Upper lobe of left lung (tissue), 6 donors: ENCODE measurements around the gene GPR31. TPM values are rescaled to one million over a fixed set of nuclear protein-coding genes. Genes with fewer than 3 reads are reported as not detected.
"Not testable (repeated sequence)": the region's sequence is repeated elsewhere in the genome, so short reads cannot be mapped to it uniquely, and the experiment has no call there.

Source experiments
- ATAC-seq, 2 donors: fragments of 200-7000 bp; cut with Tn5 transposase; one replicate each; pipeline ENCODE4 v1.9.1; 2022; ENCODE audit warnings: mild to moderate bottlenecking in 2 of 2, moderate library complexity in 2 of 2; ENCODE audit not compliant: low FRiP score in 2 of 2
- DNase-seq, 2 donors: peaks; one replicate each; pipeline ENCODE4 v3.0.0-alpha.2; 2019 to 2020
- H3K27ac ChIP-seq, 4 donors: fragments of 200-600 bp; sonication (generic); one replicate each; pipeline ENCODE4 v1.5.1; 2016 to 2019
- H3K27me3 ChIP-seq, 4 donors: fragments of 200-600 bp; sonication (generic); one replicate each; pipeline ENCODE4 v1.5.1; 2017 to 2019
- H3K36me3 ChIP-seq, 4 donors: fragments of 200-600 bp; sonication (generic); one replicate each; pipeline ENCODE4 v1.5.1; 2016 to 2019
- H3K4me1 ChIP-seq, 4 donors: fragments of 200-600 bp; sonication (generic); one replicate each; pipeline ENCODE4 v1.5.1; 2018 to 2019
- H3K4me3 ChIP-seq, 4 donors: fragments of 200-600 bp; sonication (generic); one replicate each; pipeline ENCODE4 v1.5.1; 2017 to 2019; ENCODE audit warnings: mild to moderate bottlenecking in 2 of 4, moderate library complexity in 1 of 4
- H3K9me3 ChIP-seq, 4 donors: fragments of 200-600 bp; sonication (generic); one replicate each; pipeline ENCODE4 v1.5.1; 2018 to 2019
- CTCF ChIP-seq, 6 experiments: fragments of 450-650 bp in 4 of 6; fragments of 200-600 bp in 2 of 6; sonication (generic) in 2 of 6; IDR thresholded peaks; one replicate each; pipeline ENCODE4 v1.5.1; 2016 to 2019; ENCODE audit warnings: antibody characterized with exemption in 6 of 6
- WGBS, 2 donors: methylation state at CpG; one replicate each; pipeline ENCODE4 v1.1.5; 2017 to 2018; 5-methylcytosine and 5-hydroxymethylcytosine counted together
- total RNA-seq, 6 donors: library from RNA; depleted of rRNA in 4 of 6; stranded (reverse); fragments of >200 nt in 4 of 6; gene quantifications; one replicate each; pipeline versions ENCODE4 v1.1.0 to v1.2.1, GENCODE V29; 2016 to 2021
- donor health status: DM: no; HTN: no; CAD: no; lungs with moderate emphysema.
- donor health status: DM: no; HTN: yes; CAD: no; lungs with severe emphysema.

GPR31 gene
- total RNA-seq, 6 donors from 2014 or later, result not detected

- H3K27ac ChIP-seq, H3K4me3 ChIP-seq: not testable (repeated sequence)
Measured at GRCh38 chr6:167187275-167187674, 29.5 kb upstream of the GPR31 start.

GRCh38 chr6:167185101-167185500 lies 27.3 kb upstream of the GPR31 start:
- not testable (repeated sequence) for H3K4me3 ChIP-seq, H3K4me1 ChIP-seq, H3K27ac ChIP-seq, DNase-seq, H3K36me3 ChIP-seq, H3K9me3 ChIP-seq, ATAC-seq, H3K27me3 ChIP-seq
- 77% methylated on average over 3 of the region's 3 CpGs; no CpG with 5 or more reads in 1 of the 2 donors for WGBS, 2 donors

More at GRCh38 chr6:167187275-167187674, 29.5 kb upstream of the GPR31 start:
- H3K9me3 ChIP-seq, DNase-seq, H3K27me3 ChIP-seq, H3K36me3 ChIP-seq, H3K4me1 ChIP-seq, ATAC-seq: not testable (repeated sequence)
- 73 to 83% methylated on average over 4 to 8 of the region's 9 CpGs for WGBS, 2 donors

GRCh38 chr6:167182913-167183314 lies 25.1 kb upstream of the GPR31 start:
- TF ChIP-seq CTCF (IDR thresholded peaks at IDR 0.05), result peak in 4 of 6 experiments; percentile 17 to 39 (median 24)

GRCh38 chr6:167181351-167181750 lies 23.6 kb upstream of the GPR31 start:
- no CpG with 5 or more reads among the region's 6 CpGs for WGBS, 2 donors
- not testable (repeated sequence) for H3K9me3 ChIP-seq, H3K27me3 ChIP-seq, H3K4me1 ChIP-seq, ATAC-seq, H3K27ac ChIP-seq, H3K36me3 ChIP-seq, DNase-seq, H3K4me3 ChIP-seq

More at GRCh38 chr6:167182913-167183314, 25.1 kb upstream of the GPR31 start:
- not testable (repeated sequence) for H3K4me3 ChIP-seq, H3K36me3 ChIP-seq, H3K9me3 ChIP-seq, DNase-seq, H3K27ac ChIP-seq, H3K27me3 ChIP-seq, H3K4me1 ChIP-seq
- 10 to 13% methylated on average over 4 of the region's 8 CpGs for WGBS, 2 donors
- peak in 1 of 2 donors; percentile 69 for ATAC-seq

- 73 to 85% methylated on average over 4 to 6 of the region's 8 CpGs for WGBS, 2 donors
- not testable (repeated sequence) for DNase-seq
Measured at GRCh38 chr6:167180086-167180485, 22.3 kb upstream of the GPR31 start.

GRCh38 chr6:167178896-167179655 lies 21.3 kb upstream of the GPR31 start:
- H3K36me3 ChIP-seq, H3K27ac ChIP-seq, DNase-seq, H3K4me3 ChIP-seq, H3K9me3 ChIP-seq, H3K4me1 ChIP-seq, H3K27me3 ChIP-seq: not testable (repeated sequence)
- 81 to 85% methylated on average over 7 to 10 of the region's 31 CpGs for WGBS, 2 donors
- peak in 1 of 2 donors; percentile 23 for ATAC-seq

More at GRCh38 chr6:167180086-167180485, 22.3 kb upstream of the GPR31 start:
- not testable (repeated sequence) for H3K27ac ChIP-seq, H3K27me3 ChIP-seq, ATAC-seq, H3K9me3 ChIP-seq, H3K4me1 ChIP-seq, H3K36me3 ChIP-seq, H3K4me3 ChIP-seq

- 81% methylated on average over 11 of the region's 14 CpGs; no CpG with 5 or more reads in 1 of the 2 donors for WGBS, 2 donors
- not testable (repeated sequence) for ATAC-seq, H3K4me3 ChIP-seq, H3K27me3 ChIP-seq, H3K27ac ChIP-seq, H3K4me1 ChIP-seq, H3K36me3 ChIP-seq, H3K9me3 ChIP-seq
- DNase-seq, result peak in 1 of 2 donors; percentile 61
Measured at GRCh38 chr6:167177271-167177670, 19.5 kb upstream of the GPR31 start.

- H3K9me3 ChIP-seq, H3K27ac ChIP-seq, H3K27me3 ChIP-seq, ATAC-seq, H3K4me1 ChIP-seq, H3K36me3 ChIP-seq, H3K4me3 ChIP-seq: not testable (repeated sequence)
- WGBS, 2 donors, result 83 to 88% methylated on average over 8 to 13 of the region's 13 CpGs
- DNase-seq, result peak in 1 of 2 donors; percentile 62
Measured at GRCh38 chr6:167172011-167172410, 14.2 kb upstream of the GPR31 start.

- WGBS, 2 donors, result 83 to 94% methylated on average over 11 of the region's 11 CpGs
- not testable (repeated sequence) for H3K27ac ChIP-seq, ATAC-seq, H3K36me3 ChIP-seq, H3K9me3 ChIP-seq, DNase-seq, H3K4me3 ChIP-seq, H3K4me1 ChIP-seq, H3K27me3 ChIP-seq
Measured at GRCh38 chr6:167171300-167171699, 13.5 kb upstream of the GPR31 start.

GRCh38 chr6:167169867-167170266 lies 12.1 kb upstream of the GPR31 start:
- H3K27me3 ChIP-seq, H3K4me1 ChIP-seq, H3K27ac ChIP-seq, ATAC-seq, H3K9me3 ChIP-seq, H3K36me3 ChIP-seq, H3K4me3 ChIP-seq, DNase-seq: not testable (repeated sequence)
- 71 to 89% methylated on average over 1 to 6 of the region's 13 CpGs for WGBS, 2 donors

- peak in 1 of 2 donors; percentile 32 for ATAC-seq
- H3K4me1 ChIP-seq, DNase-seq, H3K27me3 ChIP-seq, H3K4me3 ChIP-seq, H3K9me3 ChIP-seq, H3K27ac ChIP-seq, H3K36me3 ChIP-seq: not testable (repeated sequence)
- WGBS, 2 donors, result 66 to 81% methylated on average over 12 to 16 of the region's 16 CpGs
Measured at GRCh38 chr6:167168296-167168695, 10.5 kb upstream of the GPR31 start.

- not testable (repeated sequence) for H3K4me1 ChIP-seq, H3K4me3 ChIP-seq, H3K27me3 ChIP-seq, DNase-seq, H3K27ac ChIP-seq, ATAC-seq, H3K36me3 ChIP-seq, H3K9me3 ChIP-seq
- 79 to 87% methylated on average over 7 to 10 of the region's 10 CpGs for WGBS, 2 donors
Measured at GRCh38 chr6:167167699-167168098, 9.9 kb upstream of the GPR31 start.
